Measurements from ENCODE around the gene STK11.

DNA sequence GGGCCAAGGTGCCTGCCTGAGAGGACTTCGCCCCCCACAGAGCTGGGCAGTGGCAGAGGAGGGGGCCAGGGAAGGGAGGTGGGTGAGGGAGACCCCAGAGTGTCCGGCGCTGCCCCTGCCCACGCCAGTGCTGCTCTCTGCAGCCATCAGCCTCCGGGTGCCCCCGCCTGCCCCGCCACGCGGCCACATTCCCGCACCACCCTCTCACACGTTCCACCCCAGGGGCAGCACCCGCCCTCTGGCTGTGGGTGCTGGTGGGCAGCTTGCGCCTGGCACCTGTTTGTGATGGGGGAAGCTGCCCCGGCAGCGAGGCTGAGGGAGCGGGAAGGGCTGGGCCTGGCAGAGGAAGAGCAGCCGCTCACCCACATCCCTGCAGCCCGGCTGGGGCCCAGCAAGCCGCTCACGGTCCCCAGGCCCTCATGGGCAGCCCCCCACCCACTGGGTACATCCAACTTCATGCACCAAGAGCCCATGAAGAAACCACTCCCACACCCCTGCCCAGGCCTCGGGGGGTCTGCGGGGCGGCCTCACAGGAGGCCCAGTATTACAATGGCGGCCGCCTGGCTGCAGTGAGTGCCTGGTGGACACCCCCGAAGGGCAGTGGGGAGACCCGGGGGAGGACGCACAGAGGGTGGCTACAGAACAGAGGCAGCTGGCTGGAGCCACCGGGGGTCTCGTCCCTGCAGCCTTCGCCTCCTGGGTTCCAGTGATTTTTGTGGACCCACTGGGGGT lies 45.5 kb upstream of the STK11 start:
- TF ChIP-seq POLR2A (IDR thresholded peaks at IDR 0.05) (no peak), POLR2AphosphoS5 (IDR thresholded peaks at IDR 0.05) (peak in 2 of 3 donors; percentile 11 to 69)
- TF ChIP-seq, protein P1, sequence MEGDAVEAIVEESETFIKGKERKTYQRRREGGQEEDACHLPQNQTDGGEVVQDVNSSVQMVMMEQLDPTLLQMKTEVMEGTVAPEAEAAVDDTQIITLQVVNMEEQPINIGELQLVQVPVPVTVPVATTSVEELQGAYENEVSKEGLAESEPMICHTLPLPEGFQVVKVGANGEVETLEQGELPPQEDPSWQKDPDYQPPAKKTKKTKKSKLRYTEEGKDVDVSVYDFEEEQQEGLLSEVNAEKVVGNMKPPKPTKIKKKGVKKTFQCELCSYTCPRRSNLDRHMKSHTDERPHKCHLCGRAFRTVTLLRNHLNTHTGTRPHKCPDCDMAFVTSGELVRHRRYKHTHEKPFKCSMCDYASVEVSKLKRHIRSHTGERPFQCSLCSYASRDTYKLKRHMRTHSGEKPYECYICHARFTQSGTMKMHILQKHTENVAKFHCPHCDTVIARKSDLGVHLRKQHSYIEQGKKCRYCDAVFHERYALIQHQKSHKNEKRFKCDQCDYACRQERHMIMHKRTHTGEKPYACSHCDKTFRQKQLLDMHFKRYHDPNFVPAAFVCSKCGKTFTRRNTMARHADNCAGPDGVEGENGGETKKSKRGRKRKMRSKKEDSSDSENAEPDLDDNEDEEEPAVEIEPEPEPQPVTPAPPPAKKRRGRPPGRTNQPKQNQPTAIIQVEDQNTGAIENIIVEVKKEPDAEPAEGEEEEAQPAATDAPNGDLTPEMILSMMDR (IDR thresholded peaks at IDR 0.05 in 8 of 11, conservative IDR thresholded peaks at IDR 0.05 in 3 of 11), result no peak
